H7 (cell line): ENCODE measurements around the gene HOTAIR. TPM values are rescaled to one million over a fixed set of nuclear protein-coding genes. Genes with fewer than 3 reads are reported as not detected.

Experiments used
- DNase-seq: peaks from one replicate; pipeline ENCODE4 v3.0.0; 2012
- H3K27me3 ChIP-seq: 2 replicates; pipeline ENCODE4 v1.6.0; 2011; ENCODE audit warnings: mild to moderate bottlenecking, low read length; ENCODE audit not compliant: control insufficient read depth, insufficient read depth
- H3K36me3 ChIP-seq: replicated peaks from 2 replicates; pipeline ENCODE4 v1.5.1; 2011; ENCODE audit warnings: low read length; ENCODE audit not compliant: control insufficient read depth, insufficient read depth
- H3K4me3 ChIP-seq: 2 replicates; pipeline ENCODE4 v1.5.1; 2011; ENCODE audit warnings: low read depth, mild to moderate bottlenecking, control low read depth, low read length, moderate library complexity; ENCODE audit not compliant: insufficient read depth
- total RNA-seq: library from RNA; depleted of rRNA; stranded (reverse); fragments of >200 nt; shearing (Covaris generic); gene quantifications from 2 replicates; pipeline ENCODE4 v1.2.3, GENCODE V29; 2014

Gene HOTAIR
- total RNA-seq, 1 experiment from 2014 or later, result not detected

- no peak overlapping the region for H3K4me3 ChIP-seq
- no peak for DNase-seq
- H3K27me3 ChIP-seq, result peaks cover 100% of the 10 kb centered on the region
- no peaks in the 10 kb centered on the region for H3K36me3 ChIP-seq
These were observed 4.3 kb downstream of the HOTAIR start for GRCh38 chr12:53970451-53970850.

- Histone ChIP-seq H3K36me3 (no peaks in the 10 kb centered on the region), H3K4me3 (no peak overlapping the region), H3K27me3 (peaks cover 100% of the 10 kb centered on the region)
- no peak for DNase-seq
These were observed 5.0 kb downstream of the HOTAIR start for GRCh38 chr12:53969588-53970259.

- Histone ChIP-seq H3K4me3 (no peak overlapping the region), H3K27me3 (peaks cover 100% of the 10 kb centered on the region), H3K36me3 (no peaks in the 10 kb centered on the region)
- DNase-seq, result no peak
These were observed 6.3 kb downstream of the HOTAIR start for GRCh38 chr12:53968214-53969127.

- H3K27me3 ChIP-seq, result peaks cover 100% of the 10 kb centered on the region
- no peaks in the 10 kb centered on the region for H3K36me3 ChIP-seq
- DNase-seq, result no peak
- no peak overlapping the region for H3K4me3 ChIP-seq
These were observed 7.3 kb downstream of the HOTAIR start for GRCh38 chr12:53967421-53967925.

DNA sequence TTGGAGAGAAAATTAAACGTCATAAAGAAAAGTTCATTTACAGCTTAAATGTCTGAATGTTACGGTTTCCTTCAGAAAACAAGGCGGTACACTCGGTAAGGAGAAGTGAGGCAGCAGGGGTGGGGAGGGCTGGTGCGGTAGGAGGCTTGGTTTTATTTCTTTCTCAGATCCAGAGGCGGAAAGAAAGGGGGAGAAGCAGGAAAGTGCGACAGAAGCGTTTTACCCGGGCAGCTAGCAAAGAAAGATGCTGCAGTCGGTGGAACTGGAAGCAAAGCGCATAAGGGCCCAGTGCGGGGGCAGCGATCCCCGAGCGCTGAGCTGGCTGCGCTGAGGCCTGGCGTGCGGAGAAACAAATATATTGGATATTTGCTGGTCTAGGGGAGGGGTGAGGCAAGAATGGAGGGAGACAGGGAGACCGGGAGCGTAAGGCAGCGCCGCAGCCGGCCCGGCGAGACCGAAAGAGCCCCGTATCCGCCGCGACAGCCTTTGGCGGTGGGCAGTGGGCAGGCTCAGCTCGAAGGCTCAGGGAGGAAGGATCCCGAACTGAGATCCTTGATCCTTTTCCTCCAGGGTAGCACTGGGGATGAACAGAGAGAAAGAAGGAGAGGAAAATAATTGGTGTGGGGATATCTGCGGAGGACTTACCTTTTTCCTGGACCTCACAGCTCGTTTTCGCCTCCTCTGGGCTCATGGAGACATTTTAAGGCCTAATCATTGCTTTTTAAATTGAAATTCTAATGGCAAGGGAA is 8.2 kb downstream of the HOTAIR start:
- peaks cover 100% of the 10 kb centered on the region for H3K27me3 ChIP-seq
- peak; percentile 62 for DNase-seq
- no peaks in the 10 kb centered on the region for H3K36me3 ChIP-seq
- H3K4me3 ChIP-seq, result no peak overlapping the region

- Histone ChIP-seq H3K4me3 (peak overlapping the region; percentile 12; the same call in 1 of the 2 replicates), H3K27me3 (peaks cover 100% of the 10 kb centered on the region), H3K36me3 (no peaks in the 10 kb centered on the region)
- peak; percentile 82 for DNase-seq
These were observed 8.7 kb downstream of the HOTAIR start for GRCh38 chr12:53966085-53966384.

GRCh38 chr12:53965281-53966084 is 9.3 kb downstream of the HOTAIR start:
- no peaks in the 10 kb centered on the region for H3K36me3 ChIP-seq
- DNase-seq, result peak; percentile 85
- H3K4me3 ChIP-seq, result peak overlapping the region; percentile 12; the same call in 1 of the 2 replicates
- peaks cover 100% of the 10 kb centered on the region for H3K27me3 ChIP-seq

GRCh38 chr12:53964315-53964713 is 10.4 kb downstream of the HOTAIR start:
- Histone ChIP-seq H3K27me3 (peaks cover 100% of the 10 kb centered on the region), H3K4me3 (no peak overlapping the region), H3K36me3 (no peaks in the 10 kb centered on the region)
- no peak for DNase-seq

DNA sequence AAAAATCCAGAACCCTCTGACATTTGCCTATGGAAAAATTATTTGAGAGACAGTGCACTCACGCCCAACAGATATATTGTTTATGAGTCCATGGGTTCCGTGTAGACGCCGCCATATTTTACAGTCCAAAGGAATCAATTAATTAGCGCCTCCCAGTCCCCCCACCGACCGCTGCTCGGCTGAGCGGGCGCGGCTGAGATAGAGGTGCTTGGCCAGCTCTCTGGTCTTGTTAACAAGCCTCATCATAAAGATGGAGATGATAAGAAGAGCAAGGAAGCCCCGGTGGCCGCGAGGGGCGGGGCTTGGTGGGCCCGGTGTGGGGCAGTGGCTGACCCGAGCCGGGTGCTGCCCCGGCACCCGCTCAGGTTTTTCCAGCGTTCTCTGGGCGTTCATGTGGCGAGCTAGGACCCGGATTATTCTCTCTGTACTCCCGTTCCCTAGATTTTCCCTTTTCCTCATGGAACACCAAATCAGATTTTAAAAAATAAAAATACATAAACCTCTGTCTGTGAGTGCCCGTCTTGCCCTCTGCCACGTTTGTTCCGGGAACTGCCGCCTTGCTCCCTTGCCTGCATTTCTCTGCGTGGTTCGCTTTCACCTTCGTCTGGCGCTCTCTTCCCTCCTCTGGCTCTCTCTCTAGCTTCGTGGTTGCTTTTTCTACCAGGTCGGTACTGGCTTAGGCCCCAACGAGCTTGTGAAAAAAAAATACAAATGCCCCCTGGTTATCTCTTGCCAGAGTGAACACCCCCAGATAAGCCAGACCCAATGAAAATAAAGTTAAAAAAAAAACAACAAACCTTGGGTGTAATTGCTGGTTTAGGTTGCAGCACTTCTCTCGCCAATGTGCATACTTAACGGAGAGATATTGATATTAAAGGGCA is 11.1 kb downstream of the HOTAIR start:
- DNase-seq, result peak; percentile 73
- no peaks in the 10 kb centered on the region for H3K36me3 ChIP-seq

GRCh38 chr12:53963005-53963404 is 11.7 kb downstream of the HOTAIR start:
- no peak overlapping the region for H3K4me3 ChIP-seq
- no peak for DNase-seq
- H3K27me3 ChIP-seq, result peaks cover 100% of the 10 kb centered on the region
- no peaks in the 10 kb centered on the region for H3K36me3 ChIP-seq

More for the DNA sequence above, 11.1 kb downstream of the HOTAIR start:
- Histone ChIP-seq H3K27me3 (peaks cover 100% of the 10 kb centered on the region), H3K4me3 (no peak overlapping the region)

DNA sequence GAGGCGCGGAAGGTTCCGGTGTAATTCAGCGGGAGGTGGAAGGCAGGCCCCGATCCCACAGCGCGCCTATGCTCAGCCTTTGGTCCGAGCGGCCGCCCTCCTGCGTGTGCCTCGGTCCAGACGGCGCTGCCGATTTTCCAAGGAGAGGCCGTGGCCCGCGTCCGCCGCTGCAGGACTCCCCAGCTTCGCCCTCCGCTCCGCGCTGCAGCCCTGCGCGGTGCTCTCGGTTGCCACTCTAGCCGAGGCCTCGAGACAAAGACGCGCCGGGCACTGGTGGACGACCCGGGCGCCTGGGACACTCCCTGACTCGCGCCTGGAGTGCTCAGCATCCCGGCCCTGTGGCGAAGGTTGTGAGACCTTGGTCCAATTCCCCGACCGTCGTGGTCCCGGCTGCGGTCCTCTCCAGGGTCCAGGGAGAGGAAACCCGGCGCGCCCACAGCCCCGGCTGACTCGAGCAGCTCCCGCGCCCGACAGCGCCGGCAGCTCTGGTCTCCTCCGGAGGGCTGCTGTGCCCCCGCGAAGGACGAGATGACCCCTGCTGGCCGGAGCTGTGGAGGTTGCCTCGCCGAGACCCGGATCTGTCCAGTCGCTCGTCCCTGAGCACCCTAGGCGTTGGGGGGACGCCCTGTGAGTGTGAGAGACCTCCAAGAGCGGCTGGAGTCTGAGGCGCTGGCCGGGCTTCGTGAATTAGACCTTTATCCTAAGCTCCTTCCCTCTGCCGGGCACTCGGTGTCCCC is 13.6 kb downstream of the HOTAIR start:
- Histone ChIP-seq H3K27me3 (peaks cover 100% of the 10 kb centered on the region), H3K36me3 (no peaks in the 10 kb centered on the region), H3K4me3 (no peak overlapping the region)
- DNase-seq, result peak; percentile 83

- H3K4me3 ChIP-seq, result no peak overlapping the region
- peaks cover 100% of the 10 kb centered on the region for H3K27me3 ChIP-seq
- no peaks in the 10 kb centered on the region for H3K36me3 ChIP-seq
- no peak for DNase-seq
These were observed 14.3 kb downstream of the HOTAIR start for GRCh38 chr12:53960187-53961024.
